SK-N-SH treated with all-trans-retinoic acid at 6 μM for 48 hours (cell line): ENCODE results near the gene ATP1B3.

Source experiments
- ESRRG ChIP-seq: fragments of 250-450 bp; sonication (Bioruptor Pico); IDR thresholded peaks from 2 replicates; pipeline ENCODE4 v1.6.1; 2021; ENCODE audit warnings: mild to moderate bottlenecking
- GLIS3 ChIP-seq: fragments of 250-450 bp; sonication (Bioruptor Pico); IDR thresholded peaks from 2 replicates; pipeline ENCODE4 v1.5.0; 2020; ENCODE audit warnings: mild to moderate bottlenecking, moderate library complexity
- PATZ1 ChIP-seq: fragments of 250-450 bp; sonication (Bioruptor Pico); IDR thresholded peaks from 2 replicates; pipeline ENCODE4 v1.8.0; 2020; ENCODE audit warnings: mild to moderate bottlenecking, moderate library complexity, borderline replicate concordance

GRCh38 chr3:141876381-141876890 lies at the start of gene ATP1B3:
- TF ChIP-seq ESRRG (CRISPR knock-in tag): no peak
- TF ChIP-seq GLIS3: no peak
- TF ChIP-seq PATZ1: no peak
